ENCODE measurements around the gene CHKA. TPM values are rescaled to one million over a fixed set of nuclear protein-coding genes. Genes with fewer than 3 reads are reported as not detected.

Gene CHKA
- total and polyA plus RNA-seq, 4 donors = 58.5 to 112 (median 77.1) TPM

GRCh38 chr11:68038226-68038717 is 82.9 kb downstream of the CHKA start:
- Histone ChIP-seq H3K27me3 (ENCODE audit: control insufficient read depth, insufficient read depth, low read length) (peaks cover 11% of the 10 kb centered on the region), H3K4me1 (ENCODE audit: control insufficient read depth, insufficient read depth, low read length) (peaks cover 35% of the 10 kb centered on the region), H3K9me3 (ENCODE audit: control insufficient read depth, insufficient read depth, low read length) (no peaks in the 10 kb centered on the region), H3K27ac (ENCODE audit: low read depth, low read length) (peak overlapping the region; percentile 52), H3K36me3 (ENCODE audit: control insufficient read depth, insufficient read depth, low read length) (peaks cover 59% of the 10 kb centered on the region), H3K4me3 (ENCODE audit: low read depth, low read length) (peak overlapping the region; percentile 39)
- WGBS (ENCODE audit: insufficient coverage) = 43% methylated on average over 10 of the region's 13 CpGs
- DNase-seq (ENCODE audit: low read depth in 4 of 6, low spot score in 6 of 6) = no peak

- Histone ChIP-seq H3K36me3 (ENCODE audit: control insufficient read depth, insufficient read depth, low read length) (peaks cover 60% of the 10 kb centered on the region), H3K4me1 (ENCODE audit: control insufficient read depth, insufficient read depth, low read length) (peaks cover 41% of the 10 kb centered on the region), H3K4me3 (ENCODE audit: low read depth, low read length) (no peak overlapping the region), H3K27ac (ENCODE audit: low read depth, low read length) (no peak overlapping the region), H3K27me3 (ENCODE audit: control insufficient read depth, insufficient read depth, low read length) (peaks cover 11% of the 10 kb centered on the region), H3K9me3 (ENCODE audit: control insufficient read depth, insufficient read depth, low read length) (no peaks in the 10 kb centered on the region)
- DNase-seq (ENCODE audit: low read depth in 4 of 6, low spot score in 6 of 6) = no peak
- WGBS (ENCODE audit: insufficient coverage) = 88% methylated on average over 19 of the region's 20 CpGs
Observed at GRCh38 chr11:68037411-68038225, 83.6 kb downstream of the CHKA start.

DNA sequence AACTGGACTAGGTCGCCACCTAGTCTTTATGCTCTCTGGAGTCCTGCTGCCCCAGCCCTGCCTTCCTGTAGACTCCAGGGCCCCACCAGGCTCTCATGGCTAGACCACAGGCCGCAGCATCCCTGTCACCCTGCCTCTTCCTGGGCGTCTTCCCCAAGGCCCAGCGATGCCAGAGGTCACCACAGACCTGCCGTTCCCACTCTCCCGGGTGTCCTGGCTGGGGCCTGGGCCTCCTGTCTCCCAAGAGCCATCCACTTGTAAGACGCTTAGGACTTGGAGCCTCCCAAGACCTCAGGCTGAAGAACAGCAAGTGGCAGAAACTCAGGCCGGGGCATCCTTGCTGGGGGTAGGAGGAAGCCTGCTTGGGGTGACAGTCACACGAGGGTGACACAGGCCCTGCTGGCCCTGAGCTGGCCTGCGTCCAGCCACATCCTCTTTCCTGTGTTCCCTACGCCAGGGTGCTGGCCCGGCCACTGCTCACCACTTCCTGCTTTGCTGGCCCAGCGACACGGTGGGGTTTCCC is 84.4 kb downstream of the CHKA start:
- Histone ChIP-seq H3K27me3 (ENCODE audit: control insufficient read depth, insufficient read depth, low read length) (peaks cover 11% of the 10 kb centered on the region), H3K27ac (ENCODE audit: low read depth, low read length) (no peak overlapping the region), H3K4me3 (ENCODE audit: low read depth, low read length) (no peak overlapping the region), H3K9me3 (ENCODE audit: control insufficient read depth, insufficient read depth, low read length) (no peaks in the 10 kb centered on the region), H3K4me1 (ENCODE audit: control insufficient read depth, insufficient read depth, low read length) (peaks cover 50% of the 10 kb centered on the region), H3K36me3 (ENCODE audit: control insufficient read depth, insufficient read depth, low read length) (peaks cover 67% of the 10 kb centered on the region)
- 83% methylated on average over 13 of the region's 14 CpGs for WGBS (ENCODE audit: insufficient coverage)
- DNase-seq (ENCODE audit: low read depth in 4 of 6, low spot score in 6 of 6) = no peak

GRCh38 chr11:68036141-68036716 is 85.0 kb downstream of the CHKA start:
- H3K27me3 ChIP-seq (ENCODE audit: control insufficient read depth, insufficient read depth, low read length) = peaks cover 11% of the 10 kb centered on the region
- DNase-seq (ENCODE audit: low read depth in 4 of 6, low spot score in 6 of 6) = no peak
- WGBS (ENCODE audit: insufficient coverage) = 86% methylated on average over 27 of the region's 27 CpGs
- H3K4me3 ChIP-seq (ENCODE audit: low read depth, low read length) = no peak overlapping the region
- H3K36me3 ChIP-seq (ENCODE audit: control insufficient read depth, insufficient read depth, low read length) = peaks cover 63% of the 10 kb centered on the region
- H3K4me1 ChIP-seq (ENCODE audit: control insufficient read depth, insufficient read depth, low read length) = peaks cover 55% of the 10 kb centered on the region
- H3K27ac ChIP-seq (ENCODE audit: low read depth, low read length) = no peak overlapping the region
- no peaks in the 10 kb centered on the region for H3K9me3 ChIP-seq (ENCODE audit: control insufficient read depth, insufficient read depth, low read length)

- WGBS (ENCODE audit: insufficient coverage) = 89% methylated on average over 12 of the region's 13 CpGs
- Histone ChIP-seq H3K36me3 (ENCODE audit: control insufficient read depth, insufficient read depth, low read length) (peaks cover 59% of the 10 kb centered on the region), H3K4me1 (ENCODE audit: control insufficient read depth, insufficient read depth, low read length) (peaks cover 54% of the 10 kb centered on the region), H3K27me3 (ENCODE audit: control insufficient read depth, insufficient read depth, low read length) (peaks cover 11% of the 10 kb centered on the region), H3K9me3 (ENCODE audit: control insufficient read depth, insufficient read depth, low read length) (no peaks in the 10 kb centered on the region), H3K27ac (ENCODE audit: low read depth, low read length) (no peak overlapping the region), H3K4me3 (ENCODE audit: low read depth, low read length) (no peak overlapping the region)
- no peak for DNase-seq (ENCODE audit: low read depth in 4 of 6, low spot score in 6 of 6)
Observed at GRCh38 chr11:68035266-68035876, 85.8 kb downstream of the CHKA start.

DNA sequence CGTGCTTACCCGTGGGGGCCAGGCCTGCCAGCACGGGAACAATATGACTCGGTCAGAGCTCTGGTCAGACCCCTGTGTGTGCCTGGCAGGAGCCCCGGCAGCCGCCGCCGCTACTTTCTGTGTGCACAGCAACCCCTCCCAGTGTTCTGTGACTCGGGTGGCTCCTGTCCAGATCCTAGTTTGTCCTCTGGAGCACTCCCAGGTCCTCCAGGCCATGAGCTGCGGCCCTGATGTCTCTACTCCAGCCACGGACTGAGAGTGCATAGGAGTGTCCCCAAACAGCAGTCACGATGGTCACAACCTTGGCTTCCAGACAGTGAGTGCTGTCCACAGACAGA is 87.5 kb downstream of the CHKA start:
- H3K27ac ChIP-seq (ENCODE audit: low read depth, low read length) = no peak overlapping the region
- 92% methylated on average over 12 of the region's 12 CpGs for WGBS (ENCODE audit: insufficient coverage)
- no peaks in the 10 kb centered on the region for H3K9me3 ChIP-seq (ENCODE audit: control insufficient read depth, insufficient read depth, low read length)
- no peak overlapping the region for H3K4me3 ChIP-seq (ENCODE audit: low read depth, low read length)
- peaks cover 4% of the 10 kb centered on the region for H3K27me3 ChIP-seq (ENCODE audit: control insufficient read depth, insufficient read depth, low read length)
- H3K36me3 ChIP-seq (ENCODE audit: control insufficient read depth, insufficient read depth, low read length) = peaks cover 57% of the 10 kb centered on the region
- H3K4me1 ChIP-seq (ENCODE audit: control insufficient read depth, insufficient read depth, low read length) = peaks cover 54% of the 10 kb centered on the region
- DNase-seq (ENCODE audit: low read depth in 4 of 6, low spot score in 6 of 6) = no peak

DNA sequence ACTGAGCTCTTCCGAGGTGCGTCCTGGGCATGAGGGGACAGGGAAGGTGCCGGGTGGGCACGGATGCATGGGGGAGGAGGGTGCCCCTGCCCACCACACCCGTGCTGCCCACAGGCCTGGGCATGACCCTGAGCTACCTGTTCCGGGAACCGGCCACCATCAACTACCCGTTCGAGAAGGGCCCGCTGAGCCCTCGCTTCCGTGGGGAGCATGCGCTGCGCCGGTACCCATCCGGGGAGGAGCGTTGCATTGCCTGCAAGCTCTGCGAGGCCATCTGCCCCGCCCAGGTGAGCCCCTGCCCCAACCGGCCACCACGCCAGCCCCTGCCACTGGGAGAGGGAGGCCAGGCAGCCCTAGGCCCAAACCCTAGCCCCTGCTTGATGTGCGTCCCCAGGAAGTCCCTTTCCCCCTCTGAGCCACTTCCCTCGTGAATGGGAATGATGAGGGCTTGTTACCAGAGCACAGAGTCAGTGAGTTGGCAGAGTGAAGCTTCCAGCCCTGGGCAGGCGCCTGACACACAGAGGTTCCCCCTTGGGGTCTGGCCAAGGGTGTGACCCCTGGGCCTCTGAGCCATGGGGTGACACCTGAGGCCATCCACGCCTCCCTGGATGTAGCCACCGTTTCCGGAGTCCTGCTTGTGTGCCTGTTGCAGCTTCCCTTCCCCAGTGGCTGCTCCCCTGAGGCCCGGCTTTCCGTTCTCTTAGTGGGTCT is 88.0 kb downstream of the CHKA start:
- H3K9me3 ChIP-seq (ENCODE audit: control insufficient read depth, insufficient read depth, low read length) = no peaks in the 10 kb centered on the region
- H3K4me1 ChIP-seq (ENCODE audit: control insufficient read depth, insufficient read depth, low read length) = peaks cover 50% of the 10 kb centered on the region
- no peak for DNase-seq (ENCODE audit: low read depth in 4 of 6, low spot score in 6 of 6)
- WGBS (ENCODE audit: insufficient coverage) = 96% methylated on average over 29 of the region's 29 CpGs
- H3K27me3 ChIP-seq (ENCODE audit: control insufficient read depth, insufficient read depth, low read length) = no peaks in the 10 kb centered on the region
- peaks cover 57% of the 10 kb centered on the region for H3K36me3 ChIP-seq (ENCODE audit: control insufficient read depth, insufficient read depth, low read length)
- H3K4me3 ChIP-seq (ENCODE audit: low read depth, low read length) = no peak overlapping the region
- no peak overlapping the region for H3K27ac ChIP-seq (ENCODE audit: low read depth, low read length)

- peaks cover 62% of the 10 kb centered on the region for H3K36me3 ChIP-seq (ENCODE audit: control insufficient read depth, insufficient read depth, low read length)
- H3K9me3 ChIP-seq (ENCODE audit: control insufficient read depth, insufficient read depth, low read length) = no peaks in the 10 kb centered on the region
- H3K4me1 ChIP-seq (ENCODE audit: control insufficient read depth, insufficient read depth, low read length) = peaks cover 42% of the 10 kb centered on the region
- no peak for DNase-seq (ENCODE audit: low read depth in 4 of 6, low spot score in 6 of 6)
- H3K27ac ChIP-seq (ENCODE audit: low read depth, low read length) = no peak overlapping the region
- H3K27me3 ChIP-seq (ENCODE audit: control insufficient read depth, insufficient read depth, low read length) = no peaks in the 10 kb centered on the region
- 85% methylated on average over 5 of the region's 9 CpGs for WGBS (ENCODE audit: insufficient coverage)
- H3K4me3 ChIP-seq (ENCODE audit: low read depth, low read length) = no peak overlapping the region
Observed at GRCh38 chr11:68032003-68032402, 89.2 kb downstream of the CHKA start.

- peaks cover 60% of the 10 kb centered on the region for H3K36me3 ChIP-seq (ENCODE audit: control insufficient read depth, insufficient read depth, low read length)
- H3K9me3 ChIP-seq (ENCODE audit: control insufficient read depth, insufficient read depth, low read length) = no peaks in the 10 kb centered on the region
- H3K27me3 ChIP-seq (ENCODE audit: control insufficient read depth, insufficient read depth, low read length) = no peaks in the 10 kb centered on the region
- DNase-seq (ENCODE audit: low read depth in 4 of 6, low spot score in 6 of 6) = no peak
- WGBS (ENCODE audit: insufficient coverage) = 14% methylated on average over 8 of the region's 10 CpGs
- peak overlapping the region; percentile 80 for H3K4me3 ChIP-seq (ENCODE audit: low read depth, low read length)
- H3K27ac ChIP-seq (ENCODE audit: low read depth, low read length) = peak overlapping the region; percentile 88
- H3K4me1 ChIP-seq (ENCODE audit: control insufficient read depth, insufficient read depth, low read length) = peaks cover 42% of the 10 kb centered on the region
Observed at GRCh38 chr11:68031144-68031464, 90.1 kb downstream of the CHKA start.

All from spinal cord (tissue), 10 donors.